ENCODE measurements around the gene UGT8.

- TF ChIP-seq EZH2 (IDR thresholded peaks at IDR 0.05; ENCODE audit: insufficient read depth, low read length), result no peak
- TF ChIP-seq CTCF (IDR thresholded peaks at IDR 0.05; ENCODE audit: insufficient read depth, low read depth, low read length), result no peak
These were observed 5.1 kb upstream of the UGT8 start for GRCh38 chr4:114593526-114593925.

Measured in astrocyte (in vitro differentiated cells and primary cell).